ENCODE results near the gene CNIH2. TPM values are rescaled to one million over a fixed set of nuclear protein-coding genes. Genes with fewer than 3 reads are reported as not detected.

The CNIH2 gene
- not detected for total RNA-seq
- long read RNA-seq = 0 reads

GRCh38 chr11:66277471-66278362 lies at the start of gene CNIH2:
CNIH2 (plus strand) TSS chr11:66278175; CDS start chr11:66278457, 282 bp downstream.
- ATAC-seq = peak; percentile 37
- intact Hi-C loops (cut with micrococcal nuclease) = no loop called here
- peak; percentile 69 for DNase-seq

GRCh38 chr11:66228521-66228920 lies 49.5 kb upstream of the CNIH2 start:
- ATAC-seq (no peak), DNase-seq (no peak)
- intact Hi-C loops (cut with micrococcal nuclease) = no loop called here

DNA sequence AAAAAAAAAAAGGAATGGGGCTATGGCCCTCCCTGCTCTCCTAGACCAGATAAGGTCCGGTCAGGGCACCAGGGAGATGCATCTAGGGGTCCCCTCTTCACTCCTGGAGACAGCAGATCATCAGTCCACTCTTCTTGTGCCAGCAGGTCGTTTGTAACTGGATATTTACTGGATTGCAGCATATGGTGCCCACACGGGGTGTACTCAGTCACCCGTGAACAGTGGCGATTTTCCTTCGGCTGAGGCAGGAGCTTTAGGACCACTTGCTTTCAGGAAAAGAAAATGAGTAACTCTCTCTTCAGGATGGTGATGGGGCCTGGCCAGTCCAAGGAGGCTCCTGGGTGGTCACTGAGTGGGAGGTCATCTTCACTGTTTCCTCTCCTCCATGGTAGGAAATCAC lies 47.8 kb upstream of the CNIH2 start:
- intact Hi-C loops (cut with micrococcal nuclease) = no loop called here
- ATAC-seq = no peak
- no peak for DNase-seq

- intact Hi-C loops (cut with micrococcal nuclease) = no loop called here
- no peak for DNase-seq
- ATAC-seq = no peak
Observed at GRCh38 chr11:66230978-66231377, 47.0 kb upstream of the CNIH2 start.

DNA sequence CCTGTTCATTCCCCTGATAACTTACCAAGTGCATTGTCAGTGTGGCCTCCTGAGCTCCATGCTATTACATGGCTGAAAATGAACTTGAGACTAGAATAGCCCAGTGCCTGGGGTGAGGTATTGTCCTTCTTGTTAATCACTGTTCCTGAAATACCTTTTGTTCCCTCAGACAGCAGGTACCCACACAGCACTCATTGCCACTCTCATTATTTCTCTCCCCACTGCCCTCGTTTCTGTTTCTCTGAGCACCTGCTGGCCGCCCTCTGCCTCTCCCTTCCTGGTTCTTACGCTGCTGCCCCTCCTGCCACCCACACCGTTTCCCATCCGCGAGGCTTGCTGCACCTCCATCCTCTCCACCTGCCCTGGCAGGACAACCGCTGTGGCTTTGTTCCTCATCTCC lies 46.4 kb upstream of the CNIH2 start:
- ATAC-seq = peak; percentile 41
- DNase-seq = no peak
- intact Hi-C loops (cut with micrococcal nuclease) = no loop called here

GRCh38 chr11:66232769-66233168 lies 45.2 kb upstream of the CNIH2 start:
- DNase-seq = no peak
- intact Hi-C loops (cut with micrococcal nuclease) = no loop called here
- no peak for ATAC-seq

DNA sequence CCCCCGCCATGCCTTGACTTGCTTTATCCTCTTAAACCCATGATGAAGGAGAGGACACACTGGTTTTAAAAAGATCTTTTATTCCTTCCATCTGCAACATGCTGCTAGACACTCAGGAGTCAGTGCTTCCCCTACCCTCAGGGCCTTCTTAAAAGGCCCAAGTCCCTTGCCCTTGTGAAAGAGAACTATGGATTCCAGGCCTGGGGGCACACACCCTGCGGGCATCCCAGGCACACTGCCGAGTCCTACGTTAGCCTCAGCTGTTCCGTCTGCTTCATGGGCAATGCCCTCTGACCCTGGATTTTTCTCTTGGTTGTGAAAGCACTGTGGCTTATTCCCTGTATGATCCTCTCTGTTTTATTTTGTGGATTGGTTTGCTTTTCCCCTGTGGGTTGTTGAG lies 44.7 kb upstream of the CNIH2 start:
- ATAC-seq = no peak
- DNase-seq = no peak
- intact Hi-C loops (cut with micrococcal nuclease) = no loop called here

DNA sequence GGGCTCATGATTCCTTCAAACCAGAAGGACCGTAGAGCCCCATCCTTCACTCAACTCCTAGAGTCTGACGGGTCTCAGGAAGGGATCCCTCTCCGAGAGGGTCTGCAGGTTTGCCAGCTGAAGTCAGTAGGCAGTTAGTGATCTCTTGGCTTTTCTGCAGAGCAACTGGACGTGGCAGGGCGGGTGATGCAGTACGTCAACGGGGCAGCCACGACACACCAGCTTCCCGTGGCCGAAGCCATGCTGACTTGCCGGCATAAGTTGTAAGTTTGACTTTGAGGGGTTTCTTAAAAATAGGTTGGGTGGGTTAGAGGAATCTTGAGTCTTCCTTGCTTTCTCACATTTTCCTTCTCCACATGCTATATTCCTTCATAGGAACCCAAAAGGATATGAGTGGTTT lies 42.8 kb upstream of the CNIH2 start:
- intact Hi-C loops (cut with micrococcal nuclease) = no loop called here
- DNase-seq = no peak
- ATAC-seq = no peak

DNA sequence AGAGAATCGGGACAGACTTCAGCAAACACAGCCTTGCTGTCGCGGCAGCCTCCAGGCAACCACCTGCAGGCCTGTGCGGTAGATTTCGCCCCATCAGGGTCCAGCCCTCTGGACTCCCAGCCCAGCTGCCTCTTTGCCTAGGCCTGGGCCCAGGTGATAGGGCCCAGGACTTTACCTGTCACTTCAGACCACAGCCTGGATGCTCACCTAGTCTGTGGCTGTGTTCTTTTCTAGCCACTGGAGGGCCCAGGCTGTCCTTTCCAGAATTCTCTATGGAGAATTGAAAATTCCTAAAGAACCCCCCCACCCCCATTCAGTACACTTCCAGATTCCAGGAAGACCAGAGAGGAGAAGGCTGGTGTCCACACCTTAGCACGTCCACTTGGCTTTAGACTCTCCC lies 40.1 kb upstream of the CNIH2 start:
- DNase-seq (no peak), ATAC-seq (no peak)
- intact Hi-C loops (cut with micrococcal nuclease) = no loop called here

- intact Hi-C loops (cut with micrococcal nuclease) = no loop called here
- DNase-seq (no peak), ATAC-seq (no peak)
Observed at GRCh38 chr11:66238786-66239413, 39.1 kb upstream of the CNIH2 start.

GRCh38 chr11:66239511-66239910 lies 38.5 kb upstream of the CNIH2 start:
- intact Hi-C loops (cut with micrococcal nuclease) = no loop called here
- DNase-seq (no peak), ATAC-seq (no peak)

DNA sequence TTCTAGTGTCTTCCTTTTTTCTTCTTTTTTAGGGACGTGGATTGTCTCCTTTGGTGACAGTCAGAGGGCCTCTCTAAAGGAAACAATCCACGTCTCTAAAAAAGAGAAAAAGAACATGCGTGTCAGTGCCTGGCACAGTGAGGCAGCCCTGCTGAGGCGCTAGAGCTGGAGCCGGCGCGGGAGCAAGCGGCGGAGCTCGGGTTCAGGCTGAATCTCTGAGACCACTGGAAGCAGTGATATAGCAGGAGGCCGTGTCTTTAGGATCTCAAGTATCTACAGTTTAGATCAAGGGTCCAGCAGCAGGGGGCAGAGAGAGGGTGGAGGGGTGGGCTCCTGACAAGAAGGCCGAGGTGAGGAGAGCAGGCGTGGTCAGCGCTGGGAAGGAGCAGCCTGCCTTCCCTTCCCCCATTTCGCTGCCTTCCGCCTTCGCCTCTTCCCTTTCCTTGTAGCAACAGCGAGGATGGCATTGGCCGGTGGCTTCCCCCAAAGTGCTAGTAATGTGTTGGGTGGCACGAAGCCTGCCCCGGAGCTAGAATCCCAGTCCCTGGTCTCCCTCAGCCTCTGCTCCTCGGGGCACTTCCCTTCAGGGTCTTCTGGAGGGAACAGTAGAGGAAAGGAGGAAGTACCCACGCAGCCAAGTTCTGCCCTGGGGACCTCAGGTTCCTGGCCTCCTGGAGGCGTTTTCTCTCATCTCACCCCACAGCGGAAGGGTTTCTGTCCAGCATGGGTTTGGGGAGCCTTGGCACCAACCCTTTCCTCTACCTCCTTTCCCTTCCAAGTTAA lies 37.8 kb upstream of the CNIH2 start:
- ATAC-seq (no peak), DNase-seq (no peak)
- intact Hi-C loops (cut with micrococcal nuclease) = no loop called here

GRCh38 chr11:66240781-66241136 lies 37.2 kb upstream of the CNIH2 start:
- ATAC-seq (no peak), DNase-seq (no peak)
- intact Hi-C loops (cut with micrococcal nuclease) = no loop called here

GRCh38 chr11:66242095-66242765 lies 35.7 kb upstream of the CNIH2 start:
- DNase-seq = peak; percentile 54
- intact Hi-C loops (cut with micrococcal nuclease) = no loop called here
- ATAC-seq = peak; percentile 69

DNA sequence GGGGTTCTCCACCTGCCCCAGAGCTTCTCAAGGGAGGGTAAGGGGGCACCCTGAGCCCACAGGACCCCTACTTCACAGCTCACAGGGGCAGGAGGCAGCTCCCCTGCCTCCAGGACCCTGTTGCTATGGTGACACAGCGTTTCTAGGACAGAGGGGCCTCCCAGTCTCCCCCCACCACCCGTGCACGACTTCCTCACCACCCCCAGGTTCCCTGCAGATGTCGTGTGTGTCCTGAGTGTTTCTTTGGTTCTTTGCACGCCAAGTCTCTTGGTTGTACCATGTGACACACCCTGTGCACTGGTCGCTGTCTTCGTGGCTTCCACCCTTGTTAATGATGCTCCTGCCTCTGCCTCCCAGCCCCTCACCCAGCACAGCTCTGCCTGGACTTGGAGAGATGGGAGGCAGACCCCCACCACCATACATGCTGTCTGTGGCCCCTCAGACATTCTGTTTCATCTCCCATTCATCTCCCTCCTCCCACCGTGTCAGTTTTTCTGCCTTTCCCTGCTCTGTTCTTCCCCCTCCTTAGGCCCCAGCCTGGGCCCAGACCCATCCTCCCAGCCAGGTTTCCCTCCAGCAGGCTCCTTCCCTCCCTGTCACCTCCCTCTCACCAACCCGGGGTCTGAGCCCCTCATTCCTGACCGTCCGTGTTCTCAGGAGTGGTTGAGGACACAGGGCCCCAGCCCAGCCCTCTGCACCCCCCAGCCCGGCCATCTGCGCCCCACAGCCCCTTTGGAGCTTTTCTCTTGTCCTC lies 34.0 kb upstream of the CNIH2 start:
- DNase-seq = no peak
- no peak for ATAC-seq
- intact Hi-C loops (cut with micrococcal nuclease) = no loop called here

DNA sequence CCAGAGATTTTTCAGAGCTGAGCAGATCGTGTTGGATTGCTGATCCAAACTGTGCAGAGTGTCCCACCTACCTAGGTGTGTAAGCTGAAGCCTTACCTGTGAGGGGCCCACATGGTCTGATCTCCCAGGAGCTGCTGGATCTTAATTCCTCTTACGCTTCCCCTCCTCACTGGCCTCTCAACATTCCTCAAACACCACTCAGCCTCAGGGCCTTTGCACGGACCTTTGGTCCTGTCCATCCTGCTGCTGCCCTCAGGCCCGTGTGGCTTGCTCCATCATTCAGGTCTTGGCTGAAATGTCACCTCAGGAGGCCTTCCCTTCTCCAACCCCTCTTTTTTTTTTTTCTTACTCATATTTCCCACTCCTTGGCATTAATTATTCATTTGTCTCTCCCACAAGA lies 30.7 kb upstream of the CNIH2 start:
- intact Hi-C loops (cut with micrococcal nuclease) = no loop called here
- DNase-seq = no peak

GRCh38 chr11:66247801-66248200 lies 30.2 kb upstream of the CNIH2 start:
- no peak for DNase-seq
- no peak for ATAC-seq
- intact Hi-C loops (cut with micrococcal nuclease) = no loop called here

More for the DNA sequence above, 30.7 kb upstream of the CNIH2 start:
- ATAC-seq = no peak

DNA sequence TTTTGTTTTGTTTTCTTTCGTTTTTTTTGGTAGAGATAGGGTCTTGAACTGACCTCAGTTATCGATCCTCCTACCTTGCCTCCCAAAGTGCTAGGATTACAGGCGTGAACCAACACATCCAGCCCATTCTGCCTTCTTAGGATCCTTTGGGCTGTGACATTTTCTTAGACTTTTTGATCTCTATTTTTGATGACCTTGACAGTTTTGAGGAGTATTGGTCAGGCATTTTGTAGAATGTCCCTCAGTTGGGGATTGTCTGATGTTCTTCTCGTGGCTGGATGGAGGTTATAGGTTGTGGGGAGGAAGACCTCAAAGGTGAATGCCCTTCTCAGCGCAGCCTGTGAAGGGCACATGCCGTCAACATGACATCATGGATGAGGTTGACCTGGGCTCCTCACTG lies 29.1 kb upstream of the CNIH2 start:
- ATAC-seq (no peak), DNase-seq (no peak)
- intact Hi-C loops (cut with micrococcal nuclease) = no loop called here

DNA sequence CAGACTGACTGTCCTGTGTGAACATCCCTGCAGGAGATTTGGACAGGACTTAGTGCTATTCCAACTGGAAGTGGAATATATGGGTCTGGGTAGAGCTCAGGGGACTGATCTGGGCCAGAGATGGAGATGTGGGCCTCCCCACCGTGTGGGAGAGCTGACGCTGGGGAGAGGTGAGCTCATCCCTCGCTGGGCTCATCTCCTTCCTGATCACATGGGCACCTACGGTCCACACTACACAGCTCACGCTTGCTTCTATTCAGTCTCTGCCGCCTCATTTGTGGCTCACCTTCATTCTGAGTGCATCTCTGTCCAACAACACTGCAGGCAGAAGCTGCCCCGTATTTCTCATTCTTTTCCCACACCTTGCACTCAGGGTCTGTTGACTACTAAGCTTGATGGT lies 26.2 kb upstream of the CNIH2 start:
- ATAC-seq (no peak), DNase-seq (no peak)
- intact Hi-C loops (cut with micrococcal nuclease) = no loop called here
